Neural progenitor cell (in vitro differentiated cells): Measurements from ENCODE around the gene HMOX2. TPM values are rescaled to one million over a fixed set of nuclear protein-coding genes. Genes with fewer than 3 reads are reported as not detected.

Source experiments
- DNase-seq: peaks from one replicate; pipeline ENCODE4 v3.0.0-alpha.2; 2016; ENCODE audit warnings: low spot score
- H2AFZ ChIP-seq: fragments of 200-600 bp; sonication (generic); replicated peaks from 2 replicates; pipeline ENCODE4 v1.6.1; 2016; ENCODE audit warnings: antibody characterized with exemption
- H3F3A ChIP-seq: fragments of 200-600 bp; sonication (generic); 2 replicates; pipeline ENCODE4 v1.6.1; 2016; ENCODE audit warnings: antibody characterized with exemption, low read depth
- H3K27ac ChIP-seq: fragments of 200-600 bp; sonication (generic); 2 replicates; pipeline ENCODE4 v1.5.1; 2016; ENCODE audit warnings: mild to moderate bottlenecking
- H3K27me3 ChIP-seq: fragments of 200-600 bp; sonication (generic); 2 replicates; pipeline ENCODE4 v1.6.1; 2016; ENCODE audit warnings: mild to moderate bottlenecking, moderate library complexity
- H3K36me3 ChIP-seq: fragments of 200-600 bp; sonication (generic); 2 replicates; pipeline ENCODE4 v1.5.1; 2016
- H3K4me1 ChIP-seq: fragments of 200-600 bp; sonication (generic); 2 replicates; pipeline ENCODE4 v1.6.1; 2016; ENCODE audit warnings: mixed run types
- H3K4me2 ChIP-seq: fragments of 200-600 bp; sonication (generic); 2 replicates; pipeline ENCODE4 v1.6.1; 2016
- H3K4me3 ChIP-seq: fragments of 200-600 bp; sonication (generic); 2 replicates; pipeline ENCODE4 v1.5.1; 2016
- H3K79me2 ChIP-seq: fragments of 200-600 bp; sonication (generic); 2 replicates; pipeline ENCODE4 v1.6.1; 2016; ENCODE audit warnings: low read depth
- H3K9ac ChIP-seq: fragments of 200-600 bp; sonication (generic); 2 replicates; pipeline ENCODE4 v1.6.1; 2016
- H3K9me3 ChIP-seq: fragments of 200-600 bp; sonication (generic); 2 replicates; pipeline ENCODE4 v1.5.1; 2016; ENCODE audit warnings: low read depth
- H4K20me1 ChIP-seq: fragments of 200-600 bp; sonication (generic); 2 replicates; pipeline ENCODE4 v1.6.1; 2016; ENCODE audit warnings: low read depth
- H3K27ac Mint-ChIP-seq: 3 replicates; pipeline ENCODE4 v1.8.0; 2021; ENCODE audit warnings: mixed read lengths
- H3K27me3 Mint-ChIP-seq: 2 replicates; pipeline ENCODE4 v1.8.0; 2022; ENCODE audit warnings: low read depth, mild to moderate bottlenecking, inconsistent platforms, moderate library complexity, mixed read lengths; ENCODE audit not compliant: insufficient read depth
- H3K36me3 Mint-ChIP-seq: 3 replicates; pipeline ENCODE4 v1.8.0; 2021; ENCODE audit warnings: mixed read lengths
- H3K4me1 Mint-ChIP-seq: 3 replicates; pipeline ENCODE4 v1.8.0; 2021; ENCODE audit warnings: mixed read lengths
- H3K4me3 Mint-ChIP-seq: 3 replicates; pipeline ENCODE4 v1.8.0; 2021; ENCODE audit warnings: mild to moderate bottlenecking, moderate library complexity, mixed read lengths
- H3K9me3 Mint-ChIP-seq: 3 replicates; pipeline ENCODE4 v1.8.0; 2020; ENCODE audit warnings: mixed read lengths
- EZH2 ChIP-seq: fragments of 200-600 bp; sonication (generic); IDR thresholded peaks from 2 replicates; pipeline ENCODE4 v1.6.1; 2017; ENCODE audit warnings: antibody characterized with exemption, mild to moderate bottlenecking, moderate library complexity
- EZH2phosphoT487 ChIP-seq: fragments of 200-600 bp; sonication (generic); IDR thresholded peaks from 2 replicates; pipeline ENCODE4 v1.6.1; 2017; ENCODE audit warnings: antibody characterized with exemption
- total RNA-seq: library from RNA; depleted of rRNA; stranded (reverse); fragments of >200 nt; gene quantifications from 2 replicates; pipeline ENCODE4 v1.2.3, GENCODE V29; 2015; ENCODE audit warnings: low replicate concordance
- TF ChIP-seq, protein P1 (sequence below): fragments of 200-600 bp; sonication (generic); IDR thresholded peaks from 2 replicates; pipeline ENCODE4 v1.5.1; 2017; ENCODE audit warnings: antibody characterized with exemption, mild to moderate bottlenecking

HMOX2 gene
- total RNA-seq, 1 donor from 2014 or later = 20.3 TPM

GRCh38 chr16:4450931-4451519 lies 25.2 kb upstream of the HMOX2 start:
- Mint-ChIP-seq H3K4me1 (no peaks in the 10 kb centered on the region), H3K9me3 (no peaks in the 10 kb centered on the region), H3K27ac (no peak overlapping the region), H3K27me3 (peaks cover 4% of the 10 kb centered on the region), H3K36me3 (peaks cover 11% of the 10 kb centered on the region), H3K4me3 (no peak overlapping the region)
- Histone ChIP-seq H3F3A (no peaks in the 10 kb centered on the region), H3K9me3 (no peaks in the 10 kb centered on the region), H3K9ac (no peak overlapping the region), H3K36me3 (no peaks in the 10 kb centered on the region), H3K27me3 (no peaks in the 10 kb centered on the region), H4K20me1 (peaks cover 21% of the 10 kb centered on the region), H3K4me1 (no peaks in the 10 kb centered on the region), H2AFZ (no peak overlapping the region), H3K27ac (peak overlapping the region; percentile 58), H3K79me2 (no peaks in the 10 kb centered on the region), H3K4me3 (no peak overlapping the region), H3K4me2 (no peak overlapping the region)
- peak; percentile 16 for DNase-seq
- TF ChIP-seq EZH2 (no peak), EZH2phosphoT487 (no peak)
- TF ChIP-seq, protein P1, sequence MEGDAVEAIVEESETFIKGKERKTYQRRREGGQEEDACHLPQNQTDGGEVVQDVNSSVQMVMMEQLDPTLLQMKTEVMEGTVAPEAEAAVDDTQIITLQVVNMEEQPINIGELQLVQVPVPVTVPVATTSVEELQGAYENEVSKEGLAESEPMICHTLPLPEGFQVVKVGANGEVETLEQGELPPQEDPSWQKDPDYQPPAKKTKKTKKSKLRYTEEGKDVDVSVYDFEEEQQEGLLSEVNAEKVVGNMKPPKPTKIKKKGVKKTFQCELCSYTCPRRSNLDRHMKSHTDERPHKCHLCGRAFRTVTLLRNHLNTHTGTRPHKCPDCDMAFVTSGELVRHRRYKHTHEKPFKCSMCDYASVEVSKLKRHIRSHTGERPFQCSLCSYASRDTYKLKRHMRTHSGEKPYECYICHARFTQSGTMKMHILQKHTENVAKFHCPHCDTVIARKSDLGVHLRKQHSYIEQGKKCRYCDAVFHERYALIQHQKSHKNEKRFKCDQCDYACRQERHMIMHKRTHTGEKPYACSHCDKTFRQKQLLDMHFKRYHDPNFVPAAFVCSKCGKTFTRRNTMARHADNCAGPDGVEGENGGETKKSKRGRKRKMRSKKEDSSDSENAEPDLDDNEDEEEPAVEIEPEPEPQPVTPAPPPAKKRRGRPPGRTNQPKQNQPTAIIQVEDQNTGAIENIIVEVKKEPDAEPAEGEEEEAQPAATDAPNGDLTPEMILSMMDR = no peak

DNA sequence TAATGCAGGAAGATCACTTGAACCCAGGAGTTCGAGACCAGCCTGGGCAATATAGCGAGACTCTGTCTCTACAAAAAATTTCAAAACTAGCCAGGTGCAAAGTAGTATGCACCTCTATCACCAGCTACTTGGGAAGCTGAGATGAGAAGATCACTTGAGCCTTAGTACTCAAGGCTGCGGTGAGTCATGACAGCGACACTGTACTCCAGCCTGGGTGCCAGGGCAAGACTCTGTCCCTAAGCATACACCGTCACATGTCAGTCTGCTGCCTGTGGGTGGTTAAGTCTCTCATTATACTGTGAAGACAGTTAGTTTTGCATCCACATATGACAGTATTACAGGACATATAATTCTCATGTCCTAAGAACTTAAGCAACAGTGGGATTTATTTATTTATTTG lies 23.5 kb upstream of the HMOX2 start:
- Histone ChIP-seq H3K9me3 (no peaks in the 10 kb centered on the region), H2AFZ (no peak overlapping the region), H3K4me3 (no peak overlapping the region), H3K27ac (no peak overlapping the region), H3K4me2 (no peak overlapping the region), H3K4me1 (no peaks in the 10 kb centered on the region), H4K20me1 (peaks cover 21% of the 10 kb centered on the region), H3K36me3 (no peaks in the 10 kb centered on the region), H3F3A (no peaks in the 10 kb centered on the region), H3K79me2 (no peaks in the 10 kb centered on the region), H3K9ac (no peak overlapping the region), H3K27me3 (no peaks in the 10 kb centered on the region)
- Mint-ChIP-seq H3K27me3 (peaks cover 2% of the 10 kb centered on the region), H3K4me3 (no peak overlapping the region), H3K27ac (no peak overlapping the region), H3K36me3 (peaks cover 7% of the 10 kb centered on the region), H3K4me1 (no peaks in the 10 kb centered on the region), H3K9me3 (no peaks in the 10 kb centered on the region)
- no peak for TF ChIP-seq EZH2phosphoT487
- TF ChIP-seq, protein P1 = no peak
- no peak for TF ChIP-seq EZH2
- DNase-seq = no peak

DNA sequence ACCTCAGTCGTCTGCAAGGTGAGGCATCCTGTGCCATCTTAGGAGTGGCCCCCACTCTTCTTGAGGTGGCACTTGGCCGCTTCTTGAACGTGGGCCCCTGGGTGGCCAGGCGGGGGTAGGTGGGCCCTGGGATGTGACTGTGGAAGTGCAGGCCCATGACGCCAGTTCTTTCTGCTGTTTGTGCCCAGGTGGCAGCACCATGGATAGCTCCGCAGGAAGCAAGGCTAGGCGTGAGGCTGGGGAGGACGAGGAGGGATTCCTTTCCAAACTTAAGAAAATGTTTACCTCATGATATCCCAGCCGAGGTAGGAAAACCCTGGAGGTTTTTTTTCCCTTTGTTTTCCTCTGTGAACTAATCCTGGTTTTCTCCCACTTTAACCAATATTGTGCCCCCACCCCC lies 21.6 kb upstream of the HMOX2 start:
- no peaks in the 10 kb centered on the region for H3K9me3 Mint-ChIP-seq
- Histone ChIP-seq H3K4me2 (no peak overlapping the region), H3F3A (no peaks in the 10 kb centered on the region), H2AFZ (no peak overlapping the region), H3K9me3 (no peaks in the 10 kb centered on the region), H3K79me2 (no peaks in the 10 kb centered on the region), H3K9ac (no peak overlapping the region), H3K36me3 (no peaks in the 10 kb centered on the region), H3K27ac (no peak overlapping the region), H3K4me1 (no peaks in the 10 kb centered on the region), H4K20me1 (peaks cover 21% of the 10 kb centered on the region), H3K27me3 (no peaks in the 10 kb centered on the region), H3K4me3 (no peak overlapping the region)
- H3K27ac Mint-ChIP-seq = no peak overlapping the region
- TF ChIP-seq, protein P1 = no peak
- H3K27me3 Mint-ChIP-seq = peaks cover 2% of the 10 kb centered on the region
- no peaks in the 10 kb centered on the region for H3K4me1 Mint-ChIP-seq
- H3K4me3 Mint-ChIP-seq = no peak overlapping the region
- peak; percentile 43 for DNase-seq
- H3K36me3 Mint-ChIP-seq = peaks cover 5% of the 10 kb centered on the region
